Activated CD4-positive, alpha-beta T cell treated with anti-CD3 and anti-CD28 coated beads for 36 hours (primary cell): Measurements from ENCODE around the gene C1QTNF1. TPM values are rescaled to one million over a fixed set of nuclear protein-coding genes. Genes with fewer than 3 reads are reported as not detected.
"Not testable (repeated sequence)": the region's sequence is repeated elsewhere in the genome, so short reads cannot be mapped to it uniquely, and the experiment has no call there.

Experiments used
- ATAC-seq: fragments of 200-7000 bp; cut with Tn5 transposase; one replicate; pipeline ENCODE4 v1.10.0; 2021; ENCODE audit warnings: mild to moderate bottlenecking, moderate library complexity
- CTCF ChIA-PET: fragments of 350-600 bp; sonication (Branson Sonifier 250); formaldehyde crosslinking; loops from one replicate; lab custom pipeline; 2021; ENCODE audit warnings: antibody characterized with exemption; lab: Charles Lee
- POLR2A ChIA-PET: fragments of 350-600 bp; sonication (Branson Sonifier 250); formaldehyde crosslinking; loops from one replicate; lab custom pipeline; 2021; ENCODE audit warnings: antibody characterized with exemption, inconsistent platforms; lab: Charles Lee
- DNase-seq: peaks from one replicate; pipeline ENCODE4 v3.0.0-alpha.2; 2020
- H3K27ac Mint-ChIP-seq: one replicate; pipeline ENCODE4 v1.8.0; 2021; ENCODE audit warnings: mixed read lengths
- H3K27me3 Mint-ChIP-seq: one replicate; pipeline ENCODE4 v1.8.0; 2021; ENCODE audit warnings: mixed read lengths
- H3K36me3 Mint-ChIP-seq: one replicate; pipeline ENCODE4 v1.8.0; 2021; ENCODE audit warnings: low read depth, mixed read lengths
- H3K4me1 Mint-ChIP-seq: one replicate; pipeline ENCODE4 v1.8.0; 2021; ENCODE audit warnings: mixed read lengths
- H3K4me3 Mint-ChIP-seq: one replicate; pipeline ENCODE4 v1.8.0; 2021; ENCODE audit warnings: mild to moderate bottlenecking, moderate library complexity, mixed read lengths
- H3K9me3 Mint-ChIP-seq: one replicate; pipeline ENCODE4 v1.8.0; 2021; ENCODE audit warnings: low read depth, mixed read lengths
- intact Hi-C, 2 experiments: fragments of 100-400 bp; cut with DNase I in 1 of 2; cut with micrococcal nuclease in 1 of 2; formaldehyde crosslinking; loops; one replicate each; pipeline versions ENCODE4 v1.14.2 to v1.15.1; 2022 to 2024; cut with DNase I, micrococcal nuclease
- total RNA-seq, 2 experiments: library from RNA; stranded (reverse); gene quantifications; one replicate each; pipeline ENCODE4 v1.2.3, GENCODE V29; 2021

Gene C1QTNF1
- total RNA-seq, 2 experiments from 2014 or later, result 0.14 TPM; not detected in 1

DNA sequence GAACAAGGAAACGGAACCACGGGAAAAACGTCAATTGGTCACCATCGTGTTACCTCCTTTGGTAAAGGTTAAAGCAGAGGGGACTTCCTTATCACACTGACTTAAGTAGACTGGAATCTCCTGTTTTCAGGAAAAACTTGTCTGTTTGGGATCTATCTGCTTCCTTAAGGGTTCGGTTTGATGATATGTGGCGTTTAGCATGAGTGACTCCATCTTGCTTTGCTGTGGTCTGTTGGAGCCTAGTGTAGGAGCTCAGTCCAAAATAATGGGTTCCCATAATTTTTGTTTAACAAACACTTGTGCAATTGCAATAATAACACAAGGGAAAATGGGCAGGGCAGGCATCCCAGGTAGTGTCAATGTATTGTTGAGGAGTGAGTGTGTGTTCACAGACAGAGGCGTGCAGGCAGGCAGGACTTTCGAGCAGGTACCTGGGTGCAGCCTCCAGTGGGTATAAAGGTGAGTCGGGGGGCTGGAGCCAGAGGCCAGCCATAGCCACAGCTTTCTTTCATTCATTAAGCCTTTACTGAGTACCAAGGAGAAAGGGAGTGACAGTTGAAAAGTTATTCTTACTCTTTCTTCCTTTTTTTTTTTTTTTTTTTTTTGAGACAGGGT lies 46.4 kb downstream of the C1QTNF1 start:
- H3K4me3 Mint-ChIP-seq, result no peak overlapping the region
- no peak overlapping the region for H3K27ac Mint-ChIP-seq
- ChIA-PET POLR2A (no interaction called here), CTCF (no interaction called here)
- intact Hi-C loops, result no loop called here
- DNase-seq (no peak), ATAC-seq (no peak)
- H3K36me3 Mint-ChIP-seq, result no peaks in the 10 kb centered on the region
- H3K4me1 Mint-ChIP-seq, result peaks cover 4% of the 10 kb centered on the region
- H3K9me3 Mint-ChIP-seq, result no peaks in the 10 kb centered on the region
- no peaks in the 10 kb centered on the region for H3K27me3 Mint-ChIP-seq

DNA sequence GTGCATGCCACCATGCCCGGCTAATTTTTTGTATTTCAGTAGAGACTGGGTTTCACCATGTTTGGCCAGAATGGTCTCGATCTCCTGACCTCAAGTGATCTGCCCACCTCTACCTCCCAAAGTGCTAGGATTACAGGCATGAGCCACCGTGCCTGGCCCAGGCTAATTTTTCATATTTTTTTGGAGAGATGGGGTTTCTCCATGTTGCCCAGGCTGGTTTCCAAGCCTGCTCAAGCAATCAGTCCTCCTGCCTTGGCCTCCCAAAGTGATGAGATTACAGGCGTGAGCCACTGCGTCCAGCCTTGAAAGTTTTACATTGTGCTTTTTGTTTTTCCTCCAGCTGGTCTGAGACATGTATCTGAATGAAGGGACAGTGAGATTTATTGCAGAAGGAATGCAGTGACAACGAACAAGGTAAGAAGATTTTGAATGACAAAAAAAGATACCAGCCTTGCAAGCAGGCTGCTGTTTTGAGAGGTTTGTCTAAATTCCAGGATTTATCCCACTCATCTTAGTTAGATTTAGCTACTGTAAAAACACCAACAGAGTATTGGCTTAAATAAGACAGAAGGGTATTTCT lies 47.3 kb downstream of the C1QTNF1 start:
- no peak for DNase-seq
- no peak for ATAC-seq
- ChIA-PET CTCF (interaction anchor here (0.6 to 1.5 kb wide), 3 partner anchors 12 to 26 kb away, joined by 3 to 4 read pairs (median 4); no protein-coding TSS in a partner anchor), POLR2A (no interaction called here)
- Mint-ChIP-seq H3K27me3 (no peaks in the 10 kb centered on the region), H3K27ac (no peak overlapping the region), H3K4me3 (no peak overlapping the region), H3K36me3 (no peaks in the 10 kb centered on the region), H3K9me3 (no peaks in the 10 kb centered on the region), H3K4me1 (peaks cover 13% of the 10 kb centered on the region)
- intact Hi-C loops, result no loop called here

DNA sequence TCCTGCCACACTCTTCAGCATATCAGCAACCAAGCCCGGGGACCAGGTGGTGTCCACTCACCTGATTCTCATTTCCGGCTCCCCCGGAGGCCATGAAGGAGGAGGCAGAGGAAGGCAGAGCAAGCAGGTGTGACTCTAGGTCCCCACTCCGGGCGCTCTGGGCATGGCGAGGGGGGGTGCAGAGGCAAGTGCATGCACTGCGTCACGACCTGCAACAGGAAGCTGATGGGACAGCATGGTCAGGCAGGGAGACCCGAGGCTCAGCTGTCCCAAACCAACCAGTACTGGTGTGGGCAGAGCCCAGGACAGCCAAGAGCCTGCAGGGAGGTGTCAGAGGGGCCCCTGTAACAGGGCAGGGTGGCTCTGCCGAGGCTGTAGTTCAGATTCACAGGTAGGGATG lies 48.6 kb downstream of the C1QTNF1 start:
- ChIA-PET POLR2A (no interaction called here), CTCF (interaction anchor here (0.7 to 2.1 kb wide), 4 partner anchors 13 to 321 kb away, joined by 3 to 6 read pairs (median 4); no protein-coding TSS in a partner anchor)
- intact Hi-C loops, result no loop called here
- Mint-ChIP-seq H3K27ac (no peak overlapping the region), H3K9me3 (no peaks in the 10 kb centered on the region), H3K4me1 (peaks cover 14% of the 10 kb centered on the region), H3K27me3 (no peaks in the 10 kb centered on the region), H3K36me3 (no peaks in the 10 kb centered on the region), H3K4me3 (no peak overlapping the region)
- no peak for ATAC-seq
- no peak for DNase-seq

DNA sequence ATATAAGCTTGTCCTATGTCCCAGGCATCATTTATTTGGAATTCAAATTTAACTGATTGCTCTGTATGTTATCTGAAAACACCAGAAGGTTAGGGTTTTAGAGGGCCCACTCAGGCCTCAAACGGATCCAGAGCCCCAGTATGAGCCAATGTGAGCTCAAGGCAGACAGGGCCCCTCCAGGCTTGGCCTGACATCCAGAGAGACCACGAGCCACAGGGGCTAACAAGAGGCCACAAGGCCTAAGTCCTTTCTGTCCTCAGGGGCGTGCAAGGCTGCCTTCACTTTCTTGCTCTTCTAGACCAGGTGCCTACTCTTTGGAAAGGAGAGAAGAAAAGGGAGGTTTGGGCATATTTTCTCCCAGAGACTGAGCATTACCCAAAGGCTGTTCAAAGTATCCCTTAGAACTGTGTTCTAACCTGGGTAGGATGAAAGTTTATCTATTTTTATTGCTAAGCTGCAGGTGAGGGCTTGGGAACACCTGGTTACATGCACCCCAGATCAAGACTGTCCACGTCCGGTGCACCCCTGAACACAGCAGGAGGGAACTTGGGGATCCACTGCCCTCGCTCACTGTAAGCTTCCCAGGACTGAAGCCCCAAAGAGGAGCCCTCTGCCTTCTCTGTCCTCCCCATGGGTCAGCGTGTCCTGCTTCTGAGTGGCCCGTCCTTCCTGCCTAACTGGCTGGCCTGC lies 49.2 kb downstream of the C1QTNF1 start:
- DNase-seq (no peak), ATAC-seq (no peak)
- H3K4me1 Mint-ChIP-seq, result peaks cover 14% of the 10 kb centered on the region
- ChIA-PET CTCF (interaction anchor here (0.7 to 2.1 kb wide), 6 partner anchors 8 to 320 kb away, joined by 3 to 6 read pairs (median 3); no protein-coding TSS in a partner anchor), POLR2A (no interaction called here)
- H3K27me3 Mint-ChIP-seq, result no peaks in the 10 kb centered on the region
- no peaks in the 10 kb centered on the region for H3K36me3 Mint-ChIP-seq
- H3K4me3 Mint-ChIP-seq, result no peak overlapping the region
- no peak overlapping the region for H3K27ac Mint-ChIP-seq
- H3K9me3 Mint-ChIP-seq, result no peaks in the 10 kb centered on the region
- intact Hi-C loops, result no loop called here

DNA sequence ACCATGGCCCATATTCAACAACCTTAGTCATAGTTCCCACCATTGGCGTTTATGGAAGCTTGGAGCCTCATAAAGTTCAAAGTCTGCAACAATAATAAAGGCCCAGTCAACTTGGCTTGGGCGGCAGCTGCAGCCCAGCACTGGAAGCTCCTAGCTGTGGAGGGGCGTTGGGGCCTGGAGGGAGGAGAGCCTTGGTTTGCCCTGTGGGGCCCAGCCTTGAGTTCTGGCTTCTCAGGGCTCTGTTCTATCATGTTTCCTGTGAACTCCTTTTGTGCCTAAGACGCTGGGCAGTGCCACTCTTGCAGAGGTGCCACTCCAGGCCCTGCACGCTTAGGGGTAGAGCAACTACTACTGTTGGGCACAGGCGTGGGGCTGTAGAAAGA lies 49.7 kb downstream of the C1QTNF1 start:
- peaks cover 14% of the 10 kb centered on the region for H3K4me1 Mint-ChIP-seq
- H3K9me3 Mint-ChIP-seq, result no peaks in the 10 kb centered on the region
- H3K4me3 Mint-ChIP-seq, result no peak overlapping the region
- ChIA-PET POLR2A (no interaction called here), CTCF (interaction anchor here (0.7 to 2.1 kb wide), 4 partner anchors 9 to 28 kb away, joined by 3 to 6 read pairs (median 4); no protein-coding TSS in a partner anchor)
- intact Hi-C loops, result loop anchor here in 1 of 2 experiments (1.0 kb wide), 3 partner anchors 64 to 291 kb away; partner anchors contain the start of genes CANT1, CYTH1 and USP36
- H3K27me3 Mint-ChIP-seq, result no peaks in the 10 kb centered on the region
- no peak overlapping the region for H3K27ac Mint-ChIP-seq
- DNase-seq (no peak), ATAC-seq (no peak)
- no peaks in the 10 kb centered on the region for H3K36me3 Mint-ChIP-seq

DNA sequence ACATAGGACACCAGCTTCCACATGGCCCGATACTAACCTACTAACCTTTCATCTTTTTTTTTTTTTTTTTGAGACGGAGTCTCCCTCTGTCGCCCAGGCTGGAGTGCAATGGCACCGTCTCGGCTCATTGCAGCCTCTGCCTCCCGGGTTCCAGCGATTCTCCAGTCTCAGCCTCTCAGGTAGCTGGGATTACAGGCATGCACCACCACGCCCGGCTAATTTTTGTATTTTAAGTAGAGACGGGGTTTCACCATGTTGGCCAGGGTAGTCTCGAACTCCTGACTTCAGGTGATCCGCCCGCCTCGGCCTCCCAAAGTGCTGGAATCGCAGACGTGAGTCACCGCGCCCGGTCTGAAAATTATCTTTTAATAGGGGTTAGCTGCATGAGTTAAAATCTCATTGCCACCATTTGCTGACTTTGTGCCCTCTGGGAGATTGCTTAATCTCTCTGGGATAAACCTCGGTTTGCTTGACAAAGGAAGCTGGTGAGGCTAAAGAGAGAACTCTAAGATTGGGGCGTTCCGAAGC lies 50.2 kb downstream of the C1QTNF1 start:
- DNase-seq, ATAC-seq, H3K9me3 Mint-ChIP-seq, H3K27me3 Mint-ChIP-seq, H3K27ac Mint-ChIP-seq, POLR2A ChIA-PET, H3K36me3 Mint-ChIP-seq: not testable (repeated sequence)
- CTCF ChIA-PET, result interaction anchor here (0.7 to 1.7 kb wide), 5 partner anchors 9 to 104 kb away, joined by 3 to 5 read pairs (median 3); no protein-coding TSS in a partner anchor
- intact Hi-C loops, result loop anchor here in 1 of 2 experiments (1.0 kb wide), 3 partner anchors 65 to 292 kb away; partner anchors contain the start of genes CANT1, CYTH1 and USP36
- Mint-ChIP-seq H3K4me1 (peaks cover 14% of the 10 kb centered on the region), H3K4me3 (peak overlapping the region; percentile 79)

DNA sequence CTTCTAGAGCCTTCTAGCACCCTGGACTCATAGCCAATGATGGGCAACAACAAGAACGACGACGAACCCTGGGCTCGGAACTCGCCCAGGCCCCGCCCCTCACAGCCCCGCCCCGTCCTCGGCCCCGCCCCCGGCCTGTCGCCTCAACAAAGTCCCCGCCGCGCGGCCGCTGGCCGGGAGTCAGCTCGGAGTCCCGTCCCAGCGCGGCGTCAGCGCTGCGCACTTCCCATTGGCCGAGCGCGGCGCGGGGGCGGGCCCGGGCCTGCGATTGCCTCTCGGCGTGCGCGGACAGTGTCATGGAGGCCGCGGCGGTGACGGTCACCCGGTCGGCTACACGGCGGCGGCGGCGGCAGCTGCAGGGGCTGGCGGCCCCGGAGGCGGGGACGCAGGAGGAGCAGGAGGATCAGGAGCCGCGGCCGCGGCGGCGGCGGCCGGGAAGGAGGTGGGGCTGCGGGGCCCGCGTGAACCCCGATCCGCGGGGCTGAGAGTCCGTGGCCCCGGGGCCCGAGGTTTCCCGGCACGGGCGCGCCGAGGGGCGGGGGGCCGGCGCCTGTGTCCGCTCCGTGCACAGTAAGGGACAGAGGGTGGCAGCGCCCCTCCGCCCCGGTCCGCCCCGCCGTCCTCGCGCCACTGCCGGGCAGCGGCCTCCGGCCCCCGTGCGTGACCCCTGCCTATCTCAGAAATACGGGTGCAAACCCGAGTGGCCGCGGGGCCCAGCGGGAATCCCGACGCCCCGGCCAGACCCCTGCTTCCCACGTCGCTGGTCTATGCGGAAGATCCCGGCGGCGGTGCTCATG lies 50.9 kb downstream of the C1QTNF1 start, which contains the start of gene ENGASE:
TSS of gene ENGASE (plus strand) at position 176 of the 797 bp plus-strand sequence. CDS start at position 297, 121 bp downstream.
- Mint-ChIP-seq H3K27ac (peak within 1 kb of the TSS; percentile 49), H3K27me3 (no peaks in the 10 kb centered on the region), H3K9me3 (no peaks in the 10 kb centered on the region), H3K36me3 (peaks cover 4% of the 10 kb centered on the region), H3K4me3 (peak within 1 kb of the TSS; percentile 79), H3K4me1 (peaks cover 14% of the 10 kb centered on the region)
- peak; percentile 96 for DNase-seq
- ChIA-PET POLR2A (no interaction called here), CTCF (interaction anchor here (0.6 to 1.7 kb wide), 6 partner anchors 10 to 206 kb away, joined by 3 to 5 read pairs (median 3); no protein-coding TSS in a partner anchor)
- peak; percentile 99 for ATAC-seq
- intact Hi-C loops, result loop anchor here in 1 of 2 experiments (1.0 kb wide), 3 partner anchors 66 to 293 kb away; partner anchors contain the start of genes CANT1, CYTH1 and USP36

DNA sequence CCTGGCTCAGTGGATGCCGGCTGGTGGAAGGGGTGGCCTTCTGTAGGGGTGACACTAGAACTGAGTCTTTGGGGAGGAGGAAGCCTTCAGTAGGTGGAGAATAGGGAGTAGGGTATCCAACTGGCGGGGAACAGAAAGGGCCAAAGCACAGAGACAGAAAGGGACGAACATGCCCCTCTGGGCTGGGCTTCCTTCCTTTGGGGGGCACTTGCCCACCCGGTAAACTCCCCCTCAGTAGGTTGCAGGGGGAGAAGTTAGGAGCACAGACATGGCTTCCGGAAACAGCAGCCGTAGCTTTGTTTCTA lies 51.4 kb downstream of the C1QTNF1 start:
- intact Hi-C loops, result no loop called here
- H3K9me3 Mint-ChIP-seq, result no peaks in the 10 kb centered on the region
- ATAC-seq, result peak; percentile 20
- H3K27ac Mint-ChIP-seq, result peak overlapping the region; percentile 49
- H3K27me3 Mint-ChIP-seq, result no peaks in the 10 kb centered on the region
- H3K36me3 Mint-ChIP-seq, result peaks cover 7% of the 10 kb centered on the region
- peaks cover 14% of the 10 kb centered on the region for H3K4me1 Mint-ChIP-seq
- ChIA-PET POLR2A (no interaction called here), CTCF (interaction anchor here (0.6 kb wide), 3 partner anchors 15 to 207 kb away, joined by 3 to 4 read pairs (median 3); no protein-coding TSS in a partner anchor)
- no peak for DNase-seq
- H3K4me3 Mint-ChIP-seq, result peak overlapping the region; percentile 79

DNA sequence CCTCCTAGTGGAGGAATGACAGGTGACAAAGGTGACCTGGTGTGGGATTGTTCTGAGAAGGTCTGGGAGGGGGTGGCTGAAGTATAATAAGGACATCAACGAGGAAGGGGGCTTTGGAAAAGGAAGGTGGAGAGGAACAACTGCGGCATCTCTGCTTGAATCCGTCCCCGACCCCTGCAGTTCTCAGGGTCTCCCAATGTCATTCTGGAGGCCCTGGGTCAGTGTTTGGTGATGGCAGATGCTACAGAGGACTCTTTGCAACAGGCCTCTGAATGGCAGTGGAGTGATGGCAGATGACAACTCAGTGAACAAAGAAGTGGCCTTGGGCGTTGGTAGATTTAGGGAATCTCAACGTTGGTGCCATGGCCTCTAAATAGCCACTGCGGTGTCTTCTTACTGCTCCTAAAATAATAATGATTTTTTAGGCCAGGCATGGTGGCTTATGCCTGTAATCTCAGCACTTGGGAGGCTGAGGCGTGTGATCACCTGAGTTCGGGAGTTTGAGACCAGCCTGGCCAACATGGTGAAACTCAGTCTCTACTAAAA lies 52.0 kb downstream of the C1QTNF1 start:
- Mint-ChIP-seq H3K27ac (peak overlapping the region; percentile 49), H3K9me3 (no peaks in the 10 kb centered on the region), H3K27me3 (no peaks in the 10 kb centered on the region), H3K4me1 (peaks cover 14% of the 10 kb centered on the region), H3K36me3 (peaks cover 12% of the 10 kb centered on the region), H3K4me3 (peak overlapping the region; percentile 79)
- ChIA-PET POLR2A (no interaction called here), CTCF (interaction anchor here (0.6 kb wide), 3 partner anchors 15 to 321 kb away, joined by 3 to 4 read pairs (median 3); no protein-coding TSS in a partner anchor)
- ATAC-seq (no peak), DNase-seq (no peak)
- intact Hi-C loops, result no loop called here

DNA sequence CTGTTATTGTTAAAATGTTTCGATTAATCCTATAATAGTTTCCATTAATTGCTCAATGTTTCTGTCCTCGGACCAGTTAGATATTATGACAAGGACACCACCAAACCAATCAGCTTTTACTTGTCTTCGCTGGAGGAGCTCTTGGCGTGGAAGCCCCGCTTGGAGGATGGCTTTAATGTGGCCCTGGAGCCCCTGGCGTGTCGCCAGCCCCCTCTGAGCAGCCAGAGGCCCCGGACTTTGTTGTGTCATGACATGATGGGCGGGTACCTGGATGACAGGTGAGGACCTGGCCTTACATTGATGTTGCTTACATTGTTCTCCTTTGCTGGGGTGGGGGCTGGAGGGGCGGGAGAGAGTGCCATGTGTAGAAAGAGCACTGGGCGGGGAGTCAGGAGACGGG lies 53.6 kb downstream of the C1QTNF1 start:
- no peak for DNase-seq
- Mint-ChIP-seq H3K27me3 (no peaks in the 10 kb centered on the region), H3K9me3 (no peaks in the 10 kb centered on the region), H3K4me1 (peaks cover 14% of the 10 kb centered on the region), H3K27ac (no peak overlapping the region), H3K36me3 (peaks cover 12% of the 10 kb centered on the region), H3K4me3 (no peak overlapping the region)
- ChIA-PET POLR2A (interaction anchor here (0.7 kb wide), 1 partner anchor 329 kb away, joined by 3 read pairs; no protein-coding TSS in a partner anchor), CTCF (no interaction called here)
- intact Hi-C loops, result no loop called here
- ATAC-seq, result no peak
